NCI-H748 treated with DMSO at 0.1 percent for 48 hours (cell line): Measurements from ENCODE around the gene KIF2C.
"Not testable (repeated sequence)": the region's sequence is repeated elsewhere in the genome, so short reads cannot be mapped to it uniquely, and the experiment has no call there.

Experiments
- DNase-seq: peaks from one replicate; lab custom pipeline; 2025; lab: John Stamatoyannopoulos, UW

KIF2C gene

DNA sequence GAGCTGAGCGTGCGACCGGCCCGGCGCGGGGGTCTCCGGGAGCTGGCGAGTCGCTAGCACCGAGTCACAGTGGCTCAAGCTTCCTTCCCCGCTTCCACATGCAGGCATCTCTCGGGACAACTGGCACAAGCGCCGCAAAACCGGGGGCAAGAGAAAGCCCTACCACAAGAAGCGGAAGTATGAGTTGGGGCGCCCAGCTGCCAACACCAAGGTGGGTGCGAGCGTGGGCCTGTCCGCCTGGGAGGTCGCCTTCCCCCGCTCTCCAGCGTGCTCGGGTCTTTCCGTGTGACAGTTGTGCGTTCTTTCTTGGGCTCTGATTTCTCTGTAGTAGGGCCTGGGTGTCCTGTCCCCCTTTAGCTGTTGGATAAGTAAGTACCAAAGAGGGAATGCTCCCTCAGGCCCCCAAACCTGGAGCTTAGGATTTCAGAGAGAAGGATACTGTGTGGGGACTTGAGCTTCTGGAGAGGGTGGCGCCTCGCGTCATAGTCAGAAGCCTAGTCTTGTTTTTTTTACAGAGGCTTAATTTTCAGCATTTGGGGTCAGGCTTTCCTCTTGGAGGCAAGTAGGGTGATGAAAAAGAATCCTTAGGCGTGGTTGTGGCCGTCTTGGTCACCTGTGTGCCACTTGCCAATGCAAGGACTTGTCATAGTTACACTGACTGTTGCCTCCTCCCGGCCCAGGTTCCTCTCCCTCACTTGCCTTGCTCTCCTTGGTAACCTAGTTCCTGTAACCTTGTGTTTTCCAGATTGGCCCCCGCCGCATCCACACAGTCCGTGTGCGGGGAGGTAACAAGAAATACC lies 36.5 kb downstream of the KIF2C start:
- no peak for DNase-seq

DNA sequence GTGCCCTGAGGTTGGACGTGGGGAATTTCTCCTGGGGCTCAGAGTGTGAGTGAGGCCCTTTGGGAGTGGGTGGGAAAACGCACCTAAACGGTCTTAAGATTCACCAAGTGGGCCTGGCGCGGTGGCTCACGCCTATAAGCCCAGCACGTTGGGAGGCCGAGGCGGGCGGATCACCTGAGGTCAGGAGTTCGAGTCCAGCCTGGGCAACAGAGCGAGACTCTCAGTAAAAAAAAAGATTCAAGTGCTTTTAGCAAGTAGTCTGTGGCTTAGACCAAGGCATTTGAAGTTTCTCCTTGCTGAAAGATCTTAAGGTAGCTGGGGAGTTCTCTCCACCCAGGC lies 37.1 kb downstream of the KIF2C start:
- no peak for DNase-seq

DNA sequence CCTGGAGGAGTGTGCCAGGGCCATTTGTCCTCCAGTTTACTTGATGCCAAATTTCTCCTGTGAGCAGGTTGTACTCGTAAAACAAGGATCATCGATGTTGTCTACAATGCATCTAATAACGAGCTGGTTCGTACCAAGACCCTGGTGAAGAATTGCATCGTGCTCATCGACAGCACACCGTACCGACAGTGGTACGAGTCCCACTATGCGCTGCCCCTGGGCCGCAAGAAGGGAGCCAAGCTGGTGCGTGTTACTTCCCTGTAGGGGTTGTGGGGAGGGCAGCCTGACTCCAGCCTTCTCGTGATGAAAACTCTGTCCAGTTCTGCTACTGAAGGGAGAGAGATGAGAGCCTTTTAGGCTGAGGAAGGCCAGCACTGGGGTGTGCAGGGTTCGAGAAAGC lies 37.9 kb downstream of the KIF2C start:
- no peak for DNase-seq

DNA sequence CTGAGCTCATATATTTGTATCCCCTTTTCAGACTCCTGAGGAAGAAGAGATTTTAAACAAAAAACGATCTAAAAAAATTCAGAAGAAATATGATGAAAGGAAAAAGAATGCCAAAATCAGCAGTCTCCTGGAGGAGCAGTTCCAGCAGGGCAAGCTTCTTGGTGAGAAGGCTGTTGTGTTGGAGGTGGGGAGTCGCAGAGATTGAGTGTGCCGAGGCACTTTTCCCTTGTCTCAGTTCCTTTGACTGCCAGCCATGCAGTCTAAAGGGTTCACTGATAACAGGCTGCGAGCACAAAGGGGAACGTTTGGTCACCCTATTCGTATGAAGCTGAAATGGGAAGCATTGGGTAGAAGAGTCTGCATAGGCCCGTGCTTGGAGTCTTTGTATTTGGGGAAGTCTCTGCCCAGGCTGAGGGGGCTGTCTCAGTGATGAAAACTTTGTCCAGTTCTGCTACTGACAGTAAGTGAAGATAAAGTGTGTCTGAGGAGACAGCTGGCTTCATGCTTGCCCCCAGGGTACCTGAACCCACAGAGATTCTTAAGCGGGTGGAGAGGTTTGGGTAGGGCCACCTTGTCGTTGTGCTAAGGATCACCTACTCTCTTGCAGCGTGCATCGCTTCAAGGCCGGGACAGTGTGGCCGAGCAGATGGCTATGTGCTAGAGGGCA lies 38.5 kb downstream of the KIF2C start:
- no peak for DNase-seq

DNA sequence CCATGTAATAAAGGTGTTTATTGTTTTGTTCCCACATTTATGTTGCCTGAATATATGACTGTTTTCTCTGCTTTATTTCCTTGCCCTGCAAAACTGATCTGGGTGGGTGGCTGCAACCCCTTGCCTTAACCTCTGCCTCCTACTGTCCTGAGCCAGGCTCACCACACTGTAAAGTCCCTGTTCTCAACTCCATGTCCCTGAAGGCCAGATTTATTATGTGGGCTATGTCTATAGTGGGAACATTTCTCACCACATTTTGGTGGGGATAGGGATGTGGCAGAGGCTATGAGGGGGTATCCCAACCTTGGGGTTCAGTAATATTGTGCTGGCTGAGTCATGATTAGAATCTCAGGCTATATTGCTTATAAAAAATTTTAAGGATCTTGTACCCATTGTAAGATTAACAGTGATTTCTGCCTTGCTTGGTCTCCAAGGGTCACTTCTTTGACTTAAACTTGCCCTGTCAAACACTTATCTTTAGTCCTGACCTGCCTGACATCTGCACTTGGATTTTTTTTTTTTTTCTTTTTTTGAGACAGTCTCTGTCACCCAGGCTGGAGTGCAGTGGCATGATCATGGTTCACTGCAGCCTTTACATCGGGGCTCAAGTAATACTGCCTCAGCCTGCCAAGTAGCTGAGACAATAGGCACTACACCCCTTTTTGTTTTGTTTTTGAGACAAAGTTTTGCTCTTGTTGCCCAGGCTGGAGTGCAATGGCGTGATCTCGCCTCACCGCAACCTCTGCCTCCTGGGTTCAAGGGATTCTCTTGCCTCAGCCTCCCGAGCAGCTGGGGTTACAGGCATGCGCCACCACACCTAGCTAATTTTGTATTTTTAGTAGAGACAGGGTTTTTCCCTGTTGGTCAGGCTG lies 39.3 kb downstream of the KIF2C start:
- DNase-seq, result no peak

DNA sequence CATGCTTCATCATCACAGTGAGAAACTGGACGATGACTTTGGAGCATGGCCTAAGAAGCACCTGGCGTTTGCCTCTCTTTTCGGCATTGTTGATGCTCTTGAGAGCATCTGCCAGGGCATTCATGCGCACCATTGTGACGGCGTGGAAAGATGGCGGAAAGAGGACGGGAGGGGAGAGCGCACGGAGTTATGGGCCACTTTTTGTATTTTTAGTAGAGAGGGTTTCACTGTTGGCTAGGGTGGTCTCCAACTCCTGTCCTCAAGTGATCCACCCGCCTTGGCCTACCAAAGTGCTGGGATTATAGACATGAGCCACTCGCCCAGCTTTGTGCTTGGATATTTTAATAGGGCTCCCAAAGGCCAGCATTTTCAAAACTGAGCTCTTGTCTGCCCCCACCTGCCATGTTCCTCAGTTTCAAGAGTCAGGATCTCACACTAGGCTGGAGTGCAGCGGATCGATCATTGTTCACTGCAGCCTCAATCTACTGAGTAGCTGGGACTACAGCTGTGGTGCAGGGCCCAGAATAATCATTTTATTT lies 41.0 kb downstream of the KIF2C start:
- no peak for DNase-seq

DNA sequence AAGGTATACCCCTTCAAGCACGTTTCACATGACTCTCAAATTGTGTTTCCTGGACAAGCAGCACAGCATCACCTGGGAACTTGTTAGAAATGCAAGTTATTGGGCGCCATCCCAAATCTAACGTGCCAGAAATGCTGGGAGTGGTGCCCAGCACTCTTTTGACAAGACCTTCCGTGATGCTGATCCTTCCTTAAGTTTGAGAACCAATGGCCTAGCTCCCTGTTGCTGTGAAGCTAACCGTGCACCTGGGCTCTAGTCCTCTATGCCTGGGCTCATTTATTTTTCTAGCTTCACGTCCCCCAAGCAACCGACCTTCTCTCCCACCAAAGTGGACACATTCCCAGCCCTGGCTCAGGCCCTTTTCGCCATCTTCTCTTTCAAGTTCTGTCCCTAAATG lies 44.1 kb downstream of the KIF2C start:
- no peak for DNase-seq

DNA sequence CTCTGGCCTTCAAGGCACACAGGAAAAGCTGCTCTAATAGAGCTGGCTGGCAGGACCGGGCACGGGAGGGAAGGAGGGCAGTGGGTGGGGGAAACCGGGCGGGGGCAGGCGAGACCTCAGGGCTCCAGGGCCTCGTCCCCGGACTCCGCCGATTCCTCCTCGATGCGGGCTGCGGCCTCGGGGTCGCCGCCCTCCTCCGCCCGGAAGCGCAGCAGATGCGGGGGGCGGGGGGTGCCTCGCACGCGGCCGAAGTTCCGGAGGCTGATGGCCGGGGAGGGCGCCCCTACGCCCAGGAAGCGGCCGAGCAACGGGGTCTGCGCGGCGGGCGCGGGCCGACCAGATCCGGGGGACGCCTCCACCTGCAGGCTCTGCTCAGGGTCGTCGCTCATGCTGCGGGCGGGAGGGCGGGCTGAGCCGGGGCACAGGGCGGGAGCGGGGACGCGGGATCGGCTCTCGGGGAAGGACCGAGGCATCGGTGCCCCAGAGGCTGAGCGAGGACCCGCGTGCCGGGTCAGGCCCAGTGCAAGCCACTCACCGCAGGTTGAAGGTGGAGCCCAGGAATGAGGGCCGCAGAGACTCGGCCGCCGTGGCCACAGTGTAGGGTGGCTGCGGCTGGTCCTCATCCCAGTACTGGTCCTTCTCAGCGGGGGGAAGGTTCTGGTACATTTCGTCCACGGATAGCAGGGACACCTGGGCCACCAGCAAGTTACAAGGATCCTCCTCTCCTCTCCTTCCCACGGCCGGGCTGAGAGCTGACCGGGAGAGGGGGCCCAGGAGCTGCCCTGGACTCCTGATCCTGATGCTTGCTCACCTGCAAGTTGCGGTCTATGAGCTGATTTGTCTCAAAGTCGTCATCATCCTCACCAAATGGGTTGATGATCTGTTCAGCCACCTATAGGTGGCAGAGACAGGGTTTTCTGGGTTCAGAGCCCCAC lies 44.7 kb downstream of the KIF2C start:
- no peak for DNase-seq

DNA sequence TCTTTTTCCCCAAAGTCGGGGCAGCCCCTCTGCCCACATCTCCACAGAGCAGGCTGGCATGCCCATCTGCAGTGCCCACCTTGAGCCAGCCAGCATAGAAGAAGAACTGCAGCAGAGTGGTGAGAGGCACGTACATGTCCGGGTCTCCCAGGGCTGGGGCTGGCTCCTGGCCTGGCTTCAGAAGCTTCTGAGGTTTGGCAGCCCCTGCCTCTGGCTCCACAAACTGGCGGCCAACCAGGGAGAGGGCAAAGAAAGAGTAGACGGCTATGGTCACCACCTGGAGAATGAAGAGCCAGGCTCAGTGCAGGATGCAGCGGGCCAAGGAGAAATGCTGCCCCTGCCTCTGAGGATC lies 45.4 kb downstream of the KIF2C start:
- no peak for DNase-seq

DNA sequence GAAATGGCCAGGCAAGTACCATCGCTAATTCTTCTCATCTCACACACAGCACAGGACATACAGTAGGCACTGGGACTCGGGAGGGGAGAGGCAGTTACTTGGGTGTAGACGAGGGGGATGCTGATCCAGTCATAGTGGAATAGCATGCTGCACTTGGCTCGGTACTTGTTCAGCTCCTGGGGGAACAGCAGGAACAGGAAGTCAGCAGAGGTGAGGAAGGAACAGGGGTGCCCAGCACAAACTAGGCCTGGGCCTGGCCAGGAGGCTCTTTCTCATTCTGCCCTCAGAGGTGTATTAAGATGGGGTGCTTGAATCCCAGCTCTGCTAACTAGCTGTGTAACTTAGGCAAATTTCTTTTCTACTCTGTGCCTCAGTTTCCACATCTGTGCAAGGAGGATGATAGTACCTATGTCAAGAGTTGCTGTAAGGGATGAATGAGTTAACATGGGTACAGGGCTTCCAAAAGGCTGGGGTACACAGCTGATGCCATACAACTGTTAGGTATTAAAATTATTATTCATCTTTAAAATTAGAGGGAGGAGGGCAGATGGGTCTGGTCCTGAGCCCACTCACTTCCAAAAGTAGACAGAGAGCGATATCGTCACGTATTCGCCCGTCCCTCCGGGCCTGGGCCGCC lies 46.0 kb downstream of the KIF2C start:
- no peak for DNase-seq

DNA sequence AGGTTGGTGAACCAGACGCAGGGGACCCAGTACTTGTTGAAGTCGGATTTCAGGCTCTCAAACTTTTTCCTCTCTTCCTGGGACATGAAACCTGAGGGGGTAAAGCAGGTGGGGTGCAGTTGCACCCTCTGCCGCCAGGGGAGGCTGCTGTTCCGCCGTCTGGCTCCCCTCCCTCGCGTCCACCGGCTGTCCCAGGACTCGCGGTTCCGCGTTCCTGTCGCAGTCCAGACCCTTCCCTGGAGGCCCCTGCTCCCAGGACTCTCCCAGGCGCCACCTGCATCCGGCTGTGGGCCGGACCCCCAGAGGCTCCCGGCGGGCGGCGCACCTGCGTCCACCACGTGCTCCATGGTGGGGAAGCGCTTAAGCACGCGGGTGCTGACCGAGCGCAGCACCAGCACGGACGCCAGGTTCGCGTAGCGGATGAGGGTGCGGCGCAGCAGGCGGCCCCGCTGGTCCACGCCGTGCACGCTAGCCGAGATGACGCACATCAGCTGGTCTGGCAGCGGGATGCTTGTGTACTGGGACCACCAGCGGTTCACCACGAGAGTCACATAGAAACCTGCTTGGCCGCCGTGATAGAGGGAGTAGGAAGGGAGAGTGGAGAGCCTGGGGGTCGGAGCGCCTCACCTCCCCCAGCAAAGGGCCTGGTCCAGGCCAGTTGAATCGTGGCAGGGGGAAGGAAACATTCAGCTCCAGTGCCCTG lies 46.7 kb downstream of the KIF2C start:
- DNase-seq, result no peak

DNA sequence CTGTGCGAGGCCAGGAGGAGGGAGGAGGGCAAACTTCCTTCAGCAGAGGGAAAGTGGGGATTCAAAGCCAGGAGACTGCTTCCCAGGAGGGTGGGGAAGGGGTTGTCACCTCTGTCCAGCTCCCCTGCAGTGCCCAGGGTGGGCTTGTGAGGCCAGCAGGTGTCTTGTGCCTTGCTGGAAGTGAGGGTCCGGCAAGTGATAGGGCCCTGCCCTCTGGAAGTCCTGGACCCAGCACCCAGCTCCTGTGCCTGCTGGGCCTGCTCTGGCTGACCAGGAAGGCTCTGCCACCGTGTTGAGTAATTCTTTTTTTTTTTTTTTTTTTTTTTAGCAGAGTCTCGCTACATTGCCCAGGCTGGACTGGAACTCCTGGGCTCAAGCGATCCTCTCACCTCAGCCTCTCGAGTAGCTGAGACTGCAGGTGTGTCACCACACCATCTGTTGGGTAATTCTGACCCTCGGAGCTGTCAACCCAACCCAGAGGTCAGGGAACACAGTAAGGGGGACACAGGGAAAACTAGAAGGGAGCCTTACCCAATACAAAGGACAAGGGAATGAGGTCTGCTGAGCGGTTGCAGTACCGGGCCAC lies 47.3 kb downstream of the KIF2C start:
- DNase-seq, result no peak

DNA sequence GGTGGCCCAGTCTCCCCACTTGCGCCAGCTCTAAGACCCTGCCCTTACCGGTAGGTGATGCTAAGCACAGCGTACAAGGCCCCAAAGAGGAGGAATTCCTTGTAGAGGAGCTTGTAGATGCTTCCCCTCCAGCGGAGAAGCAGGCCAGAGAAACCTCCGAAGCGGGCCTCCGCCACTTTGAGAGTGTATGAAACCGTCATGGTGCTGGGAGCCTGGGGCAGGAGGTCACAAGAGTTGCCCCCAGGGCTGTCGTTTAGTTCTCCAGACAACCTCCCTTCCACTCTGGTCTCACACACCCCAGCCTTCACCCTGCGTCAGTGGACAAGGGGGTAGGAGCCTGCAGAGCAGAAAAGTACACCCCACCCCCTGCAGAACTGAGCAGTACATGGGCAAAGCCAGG lies 47.9 kb downstream of the KIF2C start:
- no peak for DNase-seq

DNA sequence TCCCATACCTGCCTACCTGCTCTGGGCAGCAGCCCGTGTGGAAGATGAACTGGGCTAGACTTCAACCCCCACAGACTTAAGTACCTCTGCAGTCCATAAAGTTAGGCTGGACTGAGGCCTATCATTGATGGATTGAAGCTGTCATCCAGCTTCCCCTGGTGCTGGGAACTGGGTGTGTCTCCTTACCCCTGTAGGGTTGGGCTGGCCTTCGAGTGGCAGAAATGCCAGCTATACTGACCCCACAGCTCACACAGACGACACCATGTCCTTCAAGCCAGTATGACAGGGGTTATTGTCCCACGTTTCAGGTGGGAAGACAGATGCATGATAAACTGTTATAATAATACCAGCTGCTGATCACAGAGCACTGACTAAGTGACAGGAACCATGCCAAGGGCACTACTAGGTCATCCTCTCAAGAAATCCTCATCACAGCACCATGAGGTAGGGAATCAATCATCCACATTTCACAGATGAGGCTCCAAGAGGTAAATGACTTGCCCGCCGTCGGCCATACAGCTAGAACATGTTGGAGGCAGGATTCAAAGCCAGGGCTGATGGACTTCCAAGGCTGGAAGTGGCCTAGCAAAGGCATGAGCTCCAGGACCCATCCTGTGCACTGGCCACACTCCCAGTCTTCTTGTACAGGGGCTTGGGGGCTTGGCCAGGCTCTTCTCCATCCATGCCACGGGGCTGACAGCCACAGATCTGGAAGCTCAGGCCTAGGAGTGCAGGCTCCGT lies 48.7 kb downstream of the KIF2C start, which contains the start of gene BEST4:
BEST4 (minus strand) TSS at position 51 of the 741 bp plus-strand sequence. CDS start 465 bp downstream, outside the sequence.
- no peak for DNase-seq

DNA sequence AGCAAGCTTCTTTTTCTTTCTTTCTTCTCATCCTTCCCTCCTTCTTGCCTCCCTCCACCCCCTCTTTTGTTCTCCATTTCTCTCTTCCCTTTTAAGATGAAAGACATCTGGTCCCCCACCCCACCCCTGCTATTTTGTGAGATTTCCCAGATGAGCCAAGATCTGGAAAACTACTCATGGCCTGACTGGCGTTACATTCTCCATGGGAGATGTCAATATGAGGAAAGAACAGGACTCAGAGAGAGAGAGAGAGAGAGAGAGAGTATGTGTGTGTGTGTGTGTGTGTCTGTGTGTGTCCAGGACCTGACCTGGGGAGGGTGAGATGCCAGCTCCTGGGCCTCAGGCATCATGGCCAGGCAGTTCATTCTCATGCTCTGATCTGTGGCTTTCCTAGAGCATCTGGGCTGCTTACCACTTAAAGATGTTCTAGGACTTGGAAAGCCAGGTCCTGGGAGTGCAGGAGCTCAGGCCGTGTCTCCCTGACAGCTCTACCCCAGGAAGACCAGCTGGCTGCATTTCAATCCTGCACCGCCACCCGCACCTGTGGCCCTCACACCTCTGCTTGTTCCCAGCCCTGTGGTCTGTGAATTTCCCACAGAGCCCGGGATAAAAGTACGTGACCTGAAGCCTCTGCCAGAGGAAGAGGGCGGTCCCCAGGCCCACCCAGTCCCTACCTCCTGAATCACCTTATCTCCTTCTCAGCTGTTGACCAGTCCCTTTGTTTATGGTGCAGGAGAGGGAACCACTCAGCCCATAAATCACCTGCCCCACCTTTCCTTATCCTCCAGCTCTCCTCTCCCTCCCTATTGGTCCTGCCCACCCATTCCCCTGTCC lies 51.5 kb downstream of the KIF2C start:
- DNase-seq, result no peak

DNA sequence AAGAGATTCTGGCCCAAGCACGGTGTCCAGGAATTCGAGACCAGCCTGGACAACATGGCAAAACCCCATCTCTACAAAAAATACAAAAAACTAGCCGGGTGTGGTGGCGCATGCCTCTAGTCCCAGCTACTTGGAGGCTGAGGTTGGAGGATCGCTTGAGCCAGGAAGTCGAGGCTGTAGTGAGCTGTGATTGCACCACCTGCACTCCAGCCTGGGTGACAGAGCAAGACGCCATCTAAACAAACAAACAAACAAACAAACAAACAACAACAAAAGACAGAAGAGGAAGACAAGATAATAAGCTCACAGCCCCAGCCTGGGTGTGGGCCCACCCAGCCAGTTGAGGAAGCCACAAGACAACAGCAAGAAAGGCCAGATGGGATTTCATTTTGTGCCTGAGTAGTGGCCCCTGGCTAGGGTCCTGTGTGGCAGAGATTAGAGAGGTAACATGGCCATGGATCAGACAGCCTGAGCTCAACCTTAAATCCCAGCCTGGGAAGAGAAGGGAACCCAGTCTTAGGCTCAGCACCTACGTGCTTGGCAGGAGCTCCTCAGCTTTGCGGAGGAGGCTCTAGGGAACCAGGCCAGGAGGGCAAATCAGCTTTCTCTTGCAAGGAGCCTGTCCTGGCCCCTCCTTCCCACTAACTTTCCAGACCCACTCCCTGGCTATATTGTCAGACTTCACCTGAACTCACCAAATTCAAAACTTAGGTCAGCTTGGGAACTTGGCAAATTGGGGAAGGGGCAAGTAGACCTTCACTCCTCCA lies 53.3 kb downstream of the KIF2C start:
- no peak for DNase-seq

DNA sequence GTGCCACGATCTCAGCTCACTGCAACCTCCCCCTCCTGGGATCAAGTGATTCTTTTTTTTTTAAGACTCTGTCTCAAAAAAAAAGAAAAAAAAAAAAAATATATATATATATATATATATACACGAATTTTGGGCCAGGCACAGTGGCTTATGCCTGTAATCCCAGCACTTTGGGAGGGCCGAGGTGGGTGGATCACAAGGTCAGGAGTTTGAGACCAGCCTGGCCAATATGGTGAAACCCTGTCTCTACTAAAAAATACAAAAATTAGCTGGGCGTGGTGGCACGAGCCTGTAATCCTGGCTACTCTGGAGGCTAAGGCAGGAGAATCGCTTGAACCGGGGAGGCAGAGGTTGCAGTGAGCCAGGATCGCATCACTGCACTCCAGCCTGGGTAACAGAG lies 58.2 kb downstream of the KIF2C start:
- DNase-seq, result not testable (repeated sequence)
